Measurements from ENCODE around the gene KCNS3. TPM values are rescaled to one million over a fixed set of nuclear protein-coding genes. Genes with fewer than 3 reads are reported as not detected.

Gene KCNS3
- total RNA-seq, 1 donor from 2014 or later: 1.6 TPM

- no peak for FAIRE-seq
- no peak for DNase-seq (ENCODE audit: low spot score in 2 of 2)
Measured at GRCh38 chr2:17979707-17980106, 101.2 kb downstream of the KCNS3 start.

DNA sequence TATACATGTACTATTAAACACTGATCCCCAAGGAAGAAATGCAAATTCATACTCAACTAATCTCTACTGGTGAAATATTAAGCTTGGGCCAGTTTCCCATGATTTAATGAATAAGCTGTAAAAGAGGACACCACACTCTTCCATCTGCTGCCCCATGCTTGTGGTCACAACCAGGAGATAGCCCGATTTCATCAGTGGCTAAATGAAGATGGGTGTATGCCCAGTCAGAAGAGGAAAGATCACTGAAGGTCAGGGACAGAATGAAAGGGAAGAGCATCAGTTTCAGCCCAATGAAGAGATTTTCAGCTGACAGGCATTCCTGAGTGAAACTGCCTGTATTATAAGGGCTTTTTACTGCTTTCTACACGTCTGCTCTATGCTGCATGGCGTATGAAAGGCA, 103.5 kb downstream of the KCNS3 start:
- FAIRE-seq: no peak
- DNase-seq (ENCODE audit: low spot score in 2 of 2): no peak

Other genes with a start within 250 kb of the KCNS3 start
- gene SMC6, start 124.9 kb upstream of the KCNS3 start, total RNA-seq: 35.5 TPM
- 5.3 TPM for gene GEN1, start 124.5 kb upstream of the KCNS3 start, total RNA-seq
- not detected for gene MSGN1, start 62.2 kb upstream of the KCNS3 start, total RNA-seq

All from frontal cortex (tissue), 4 donors.